Thyroid gland (tissue), 4 donors: ENCODE measurements around the gene PCID2.

Experiments used
- POLR2A ChIP-seq, 2 donors: fragments of 450-650 bp; IDR thresholded peaks; one replicate each; pipeline ENCODE4 v1.6.1; 2017; ENCODE audit warnings: antibody characterized with exemption in 2 of 2, mild to moderate bottlenecking in 2 of 2, moderate library complexity in 1 of 2
- TF ChIP-seq, protein P1 (sequence below), 6 experiments: fragments of 200-600 bp in 3 of 6; fragments of 450-650 bp in 3 of 6; sonication (generic) in 3 of 6; IDR thresholded peaks; one replicate each; pipeline ENCODE4 v1.5.1; 2016 to 2019; ENCODE audit warnings: antibody characterized with exemption in 6 of 6, mild to moderate bottlenecking in 2 of 6, inconsistent platforms in 1 of 6, moderate library complexity in 1 of 6

DNA sequence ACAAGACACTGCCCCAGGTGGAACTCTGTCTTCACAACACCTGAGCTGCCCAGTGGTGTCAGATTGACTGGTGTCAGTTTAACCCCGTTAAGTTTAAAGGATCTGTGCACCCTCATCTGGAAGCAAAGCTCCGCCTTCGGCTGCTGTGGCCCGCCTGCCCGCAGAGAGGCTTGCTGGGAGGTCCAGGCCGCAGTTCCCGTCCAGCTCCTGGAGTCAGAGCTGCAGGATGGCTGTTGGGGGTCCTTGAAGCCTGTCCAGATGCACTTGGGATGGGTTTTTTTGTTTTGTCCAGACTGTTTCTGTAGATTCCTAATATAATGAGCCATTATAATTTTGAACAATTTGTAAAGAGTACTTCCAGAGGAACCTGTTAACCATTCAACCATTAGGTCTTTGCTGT, 17.0 kb upstream of the PCID2 start:
- TF ChIP-seq, protein P1, sequence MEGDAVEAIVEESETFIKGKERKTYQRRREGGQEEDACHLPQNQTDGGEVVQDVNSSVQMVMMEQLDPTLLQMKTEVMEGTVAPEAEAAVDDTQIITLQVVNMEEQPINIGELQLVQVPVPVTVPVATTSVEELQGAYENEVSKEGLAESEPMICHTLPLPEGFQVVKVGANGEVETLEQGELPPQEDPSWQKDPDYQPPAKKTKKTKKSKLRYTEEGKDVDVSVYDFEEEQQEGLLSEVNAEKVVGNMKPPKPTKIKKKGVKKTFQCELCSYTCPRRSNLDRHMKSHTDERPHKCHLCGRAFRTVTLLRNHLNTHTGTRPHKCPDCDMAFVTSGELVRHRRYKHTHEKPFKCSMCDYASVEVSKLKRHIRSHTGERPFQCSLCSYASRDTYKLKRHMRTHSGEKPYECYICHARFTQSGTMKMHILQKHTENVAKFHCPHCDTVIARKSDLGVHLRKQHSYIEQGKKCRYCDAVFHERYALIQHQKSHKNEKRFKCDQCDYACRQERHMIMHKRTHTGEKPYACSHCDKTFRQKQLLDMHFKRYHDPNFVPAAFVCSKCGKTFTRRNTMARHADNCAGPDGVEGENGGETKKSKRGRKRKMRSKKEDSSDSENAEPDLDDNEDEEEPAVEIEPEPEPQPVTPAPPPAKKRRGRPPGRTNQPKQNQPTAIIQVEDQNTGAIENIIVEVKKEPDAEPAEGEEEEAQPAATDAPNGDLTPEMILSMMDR (IDR thresholded peaks at IDR 0.05) = no peak
- no peak for TF ChIP-seq POLR2A (IDR thresholded peaks at IDR 0.05)
